ENCODE results near the gene PICK1. TPM values are rescaled to one million over a fixed set of nuclear protein-coding genes. Genes with fewer than 3 reads are reported as not detected.

The PICK1 gene
- total and polyA plus RNA-seq, 2 of the 13 experiments (the other 11 are each of a cell fraction or from before 2014, with no cell fraction given) = 19.3 to 25.3 TPM

DNA sequence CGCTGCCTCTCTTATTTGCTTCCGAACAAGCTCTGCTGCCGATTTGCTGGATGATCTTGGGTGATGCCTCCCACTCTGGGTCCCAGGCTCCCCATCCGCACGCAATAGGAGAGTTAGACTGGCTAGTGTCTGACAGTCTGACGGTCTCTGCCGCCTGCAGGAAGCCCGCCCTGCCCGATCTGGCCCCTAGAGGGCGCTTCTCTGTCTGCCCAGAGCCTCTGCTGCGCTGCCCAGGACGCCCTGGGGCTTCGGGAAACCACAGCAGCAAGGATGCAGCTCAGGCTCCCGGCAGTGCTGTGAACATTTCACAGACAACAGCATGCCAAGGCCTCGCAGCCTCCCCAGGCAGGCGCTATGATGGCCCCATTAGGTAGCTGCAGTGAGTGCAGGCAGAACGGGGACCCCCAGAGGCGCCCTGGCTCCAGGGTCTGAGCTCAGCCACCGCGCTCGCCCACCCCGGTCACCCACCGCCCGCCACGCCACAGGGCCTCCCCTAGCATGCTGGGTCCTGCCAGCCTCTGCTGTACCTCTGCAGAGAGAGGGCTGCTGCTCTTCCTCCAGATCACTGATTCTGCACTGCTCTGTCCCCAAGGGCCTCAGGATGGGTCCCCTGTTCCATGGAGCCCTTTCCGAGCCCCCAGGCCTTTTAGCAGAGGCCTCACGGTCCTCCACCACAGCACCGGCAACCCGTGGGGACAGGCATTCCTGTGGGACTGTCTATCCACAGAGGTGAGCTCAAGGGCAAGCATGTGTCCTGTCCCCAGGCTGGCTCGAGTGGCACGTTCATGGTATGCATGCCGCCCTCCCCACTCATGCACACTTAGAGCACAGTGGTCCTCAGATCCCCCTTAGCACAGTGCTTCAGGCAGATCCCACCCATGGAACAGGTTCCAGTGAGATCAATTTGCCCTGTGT is 57.5 kb downstream of the PICK1 start (continued):
- TF ChIP-seq ZNF142 (CRISPR knock-in tag; IDR thresholded peaks at IDR 0.05) (no peak), SETDB1 (CRISPR knock-in tag; IDR thresholded peaks at IDR 0.05; ENCODE audit: borderline replicate concordance) (no peak), CTCF (CRISPR knock-in tag; IDR thresholded peaks at IDR 0.05) (peak; percentile 92), TEAD3 (CRISPR knock-in tag; optimal IDR thresholded peaks at IDR 0.05; ENCODE audit: borderline replicate concordance) (peak; percentile 37), NR2F6 (IDR thresholded peaks at IDR 0.05) (no peak), NR2F6 (CRISPR knock-in tag; IDR thresholded peaks at IDR 0.05) (peak; percentile 31; the same call in 1 of the 2 replicates), YY1 (IDR thresholded peaks at IDR 0.05; ENCODE audit: insufficient read depth, insufficient replicate concordance, low read depth, low read length) (peak; percentile 58), ZKSCAN1 (IDR thresholded peaks at IDR 0.05; ENCODE audit: low read length) (no peak), PHF21A (CRISPR knock-in tag; IDR thresholded peaks at IDR 0.05) (no peak), GATAD2A (CRISPR knock-in tag; IDR thresholded peaks at IDR 0.05) (peak; percentile 56; the same call in 1 of the 2 replicates), SOX6 (IDR thresholded peaks at IDR 0.05) (no peak), SOX6 (CRISPR knock-in tag; IDR thresholded peaks at IDR 0.05) (peak; percentile 29; the same call in 1 of the 2 replicates), KMT2B (CRISPR knock-in tag; IDR thresholded peaks at IDR 0.05) (no peak), KDM4B (CRISPR knock-in tag; IDR thresholded peaks at IDR 0.05) (0 out of 2 replicates have a peak, but pooled peaks have one; percentile 33)
- TF ChIP-seq, protein P1, sequence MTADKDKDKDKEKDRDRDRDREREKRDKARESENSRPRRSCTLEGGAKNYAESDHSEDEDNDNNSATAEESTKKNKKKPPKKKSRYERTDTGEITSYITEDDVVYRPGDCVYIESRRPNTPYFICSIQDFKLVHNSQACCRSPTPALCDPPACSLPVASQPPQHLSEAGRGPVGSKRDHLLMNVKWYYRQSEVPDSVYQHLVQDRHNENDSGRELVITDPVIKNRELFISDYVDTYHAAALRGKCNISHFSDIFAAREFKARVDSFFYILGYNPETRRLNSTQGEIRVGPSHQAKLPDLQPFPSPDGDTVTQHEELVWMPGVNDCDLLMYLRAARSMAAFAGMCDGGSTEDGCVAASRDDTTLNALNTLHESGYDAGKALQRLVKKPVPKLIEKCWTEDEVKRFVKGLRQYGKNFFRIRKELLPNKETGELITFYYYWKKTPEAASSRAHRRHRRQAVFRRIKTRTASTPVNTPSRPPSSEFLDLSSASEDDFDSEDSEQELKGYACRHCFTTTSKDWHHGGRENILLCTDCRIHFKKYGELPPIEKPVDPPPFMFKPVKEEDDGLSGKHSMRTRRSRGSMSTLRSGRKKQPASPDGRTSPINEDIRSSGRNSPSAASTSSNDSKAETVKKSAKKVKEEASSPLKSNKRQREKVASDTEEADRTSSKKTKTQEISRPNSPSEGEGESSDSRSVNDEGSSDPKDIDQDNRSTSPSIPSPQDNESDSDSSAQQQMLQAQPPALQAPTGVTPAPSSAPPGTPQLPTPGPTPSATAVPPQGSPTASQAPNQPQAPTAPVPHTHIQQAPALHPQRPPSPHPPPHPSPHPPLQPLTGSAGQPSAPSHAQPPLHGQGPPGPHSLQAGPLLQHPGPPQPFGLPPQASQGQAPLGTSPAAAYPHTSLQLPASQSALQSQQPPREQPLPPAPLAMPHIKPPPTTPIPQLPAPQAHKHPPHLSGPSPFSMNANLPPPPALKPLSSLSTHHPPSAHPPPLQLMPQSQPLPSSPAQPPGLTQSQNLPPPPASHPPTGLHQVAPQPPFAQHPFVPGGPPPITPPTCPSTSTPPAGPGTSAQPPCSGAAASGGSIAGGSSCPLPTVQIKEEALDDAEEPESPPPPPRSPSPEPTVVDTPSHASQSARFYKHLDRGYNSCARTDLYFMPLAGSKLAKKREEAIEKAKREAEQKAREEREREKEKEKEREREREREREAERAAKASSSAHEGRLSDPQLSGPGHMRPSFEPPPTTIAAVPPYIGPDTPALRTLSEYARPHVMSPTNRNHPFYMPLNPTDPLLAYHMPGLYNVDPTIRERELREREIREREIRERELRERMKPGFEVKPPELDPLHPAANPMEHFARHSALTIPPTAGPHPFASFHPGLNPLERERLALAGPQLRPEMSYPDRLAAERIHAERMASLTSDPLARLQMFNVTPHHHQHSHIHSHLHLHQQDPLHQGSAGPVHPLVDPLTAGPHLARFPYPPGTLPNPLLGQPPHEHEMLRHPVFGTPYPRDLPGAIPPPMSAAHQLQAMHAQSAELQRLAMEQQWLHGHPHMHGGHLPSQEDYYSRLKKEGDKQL (CRISPR knock-in tag; IDR thresholded peaks at IDR 0.05; ENCODE audit: low read depth) = no peak

Data from HepG2 (cell line).